HG03432 (cell line): ENCODE results near the gene POMGNT2.

Experiments
- ATAC-seq: cut with Tn5 transposase; IDR thresholded peaks from one replicate; pipeline ENCODE4 v1.9.1; 2021; ENCODE audit warnings: mild to moderate bottlenecking, moderate library complexity; ENCODE audit not compliant: unreplicated experiment

POMGNT2 gene

DNA sequence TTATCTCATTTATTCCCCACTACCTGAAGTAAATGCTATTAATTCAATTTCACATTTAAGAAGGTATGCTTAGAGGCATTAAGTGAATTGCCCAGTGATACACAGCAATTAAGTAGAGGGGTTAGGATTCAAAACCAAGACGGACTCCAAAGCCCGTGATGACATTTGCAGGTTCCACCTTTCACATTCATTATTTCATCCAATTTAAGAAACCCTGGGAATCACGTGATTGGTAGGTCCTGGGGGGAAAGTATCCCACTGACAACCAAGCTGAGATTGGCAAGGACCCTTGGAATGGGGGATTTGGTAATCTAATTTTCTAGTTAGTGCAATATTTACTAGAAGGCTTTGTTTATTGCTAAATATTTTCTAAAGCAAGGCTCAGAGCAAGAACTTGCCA lies 1.8 kb downstream of the POMGNT2 start:
- no peak for ATAC-seq

DNA sequence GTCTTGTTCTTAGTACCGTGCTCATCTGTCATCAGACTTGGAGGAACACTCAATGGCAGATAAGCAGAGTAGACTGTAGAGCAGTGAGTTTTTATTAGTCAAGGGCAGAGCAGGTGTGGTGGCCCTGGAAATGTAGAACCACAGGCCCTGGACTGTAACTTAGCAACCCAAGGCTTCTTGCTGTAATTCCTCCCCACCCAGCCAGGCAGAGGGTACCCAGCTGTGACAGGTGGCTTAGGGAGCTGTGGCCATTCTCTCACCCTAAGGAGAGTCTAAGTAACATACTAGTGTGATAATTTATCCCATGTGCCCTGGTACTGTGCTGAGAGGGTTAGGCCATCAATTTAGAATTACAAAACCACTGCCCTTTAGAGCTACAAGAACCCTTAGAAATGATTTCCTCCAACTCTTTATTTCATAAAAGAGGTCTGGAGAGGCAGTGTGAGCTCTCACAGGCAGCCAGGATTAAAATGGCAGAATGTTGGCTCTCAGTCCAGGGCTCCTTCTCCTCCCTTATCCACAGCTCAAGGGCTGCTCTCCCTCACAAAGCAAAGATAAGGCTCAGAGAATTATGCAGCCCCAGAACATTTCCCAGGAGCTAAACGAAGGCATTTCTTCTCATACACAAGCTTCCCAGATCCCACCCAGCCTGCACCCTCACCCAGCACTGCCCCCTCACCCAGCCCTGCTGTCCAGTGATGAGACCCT lies 3.0 kb downstream of the POMGNT2 start:
- no peak for ATAC-seq

GRCh38 chr3:43098761-43099160 lies 7.1 kb downstream of the POMGNT2 start:
- no peak for ATAC-seq

DNA sequence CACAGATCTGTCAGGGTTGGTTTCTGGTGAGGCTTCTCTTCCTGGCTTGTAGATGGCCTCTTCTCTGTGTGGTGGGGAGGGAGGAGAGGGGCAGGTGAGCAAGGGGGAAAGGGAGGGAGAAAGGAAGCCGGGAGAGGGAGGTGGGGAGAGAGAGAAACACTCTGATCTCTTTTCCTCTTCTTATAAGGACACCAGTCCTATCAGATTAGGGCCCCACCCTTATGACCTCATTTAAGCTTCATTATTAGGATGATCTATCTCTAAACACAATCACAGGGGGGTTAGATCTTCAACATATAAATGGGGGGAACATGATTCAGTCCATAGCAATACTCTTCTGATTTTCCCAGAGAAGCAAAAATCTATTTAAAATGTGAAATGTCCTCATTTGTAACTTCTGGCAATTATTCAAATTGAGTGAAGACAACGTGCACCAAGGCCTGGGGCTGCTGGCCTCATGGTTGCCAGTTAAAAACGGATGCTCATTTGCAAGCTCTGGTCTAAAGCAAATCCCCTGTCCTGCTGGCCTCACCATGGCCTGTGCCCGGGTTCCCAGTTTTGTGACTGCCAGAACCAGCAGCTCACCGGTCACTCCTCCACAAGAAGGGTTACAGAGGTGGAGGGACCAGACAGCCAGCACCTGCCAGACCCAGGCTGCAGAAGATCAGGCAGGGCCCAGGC lies 8.3 kb downstream of the POMGNT2 start:
- no peak for ATAC-seq

DNA sequence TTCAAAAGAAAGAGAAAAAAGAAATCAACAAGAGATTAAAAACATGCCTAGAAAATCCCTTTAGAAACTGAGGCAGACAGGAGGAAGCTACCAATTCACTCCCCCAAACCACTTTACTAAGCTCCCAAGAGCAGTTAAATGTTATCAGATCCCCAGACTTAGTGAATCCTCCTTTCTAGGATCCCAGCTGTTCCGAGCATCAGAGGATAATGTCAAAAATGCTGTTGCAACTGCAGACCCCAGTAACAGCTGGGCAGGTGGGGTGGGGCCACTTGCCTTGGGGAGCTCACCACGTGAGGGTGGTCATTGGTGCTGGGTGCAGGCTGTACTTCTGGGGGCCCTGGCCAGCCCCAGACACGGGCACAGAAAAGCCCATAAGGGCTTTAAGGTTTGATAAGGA lies 9.1 kb downstream of the POMGNT2 start:
- no peak for ATAC-seq

- no peak for ATAC-seq
These were observed 10.5 kb downstream of the POMGNT2 start for GRCh38 chr3:43095370-43095769.

- no peak for ATAC-seq
These were observed 11.0 kb downstream of the POMGNT2 start for GRCh38 chr3:43094851-43095250.

DNA sequence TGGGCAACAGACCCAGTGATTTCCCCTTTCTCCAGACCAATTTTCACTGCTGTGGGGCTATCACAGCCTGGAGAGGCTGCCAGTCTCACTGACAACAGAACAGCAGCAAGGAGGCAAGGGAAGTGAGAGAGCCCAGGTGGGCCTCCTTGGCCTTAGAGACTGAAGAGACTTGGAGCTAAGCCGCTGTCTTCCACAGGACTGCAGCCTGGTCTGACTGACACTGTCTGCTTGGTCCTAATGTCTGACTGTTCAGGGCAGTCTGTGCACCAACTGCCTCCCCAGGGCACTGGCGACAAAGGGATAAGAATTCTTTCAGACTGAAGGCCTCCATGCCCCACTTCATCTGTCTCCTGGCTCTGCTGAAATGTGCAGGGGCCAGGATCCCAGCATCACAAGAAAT lies 11.5 kb downstream of the POMGNT2 start:
- ATAC-seq, result no peak

- no peak for ATAC-seq
These were observed 11.9 kb downstream of the POMGNT2 start for GRCh38 chr3:43093974-43094373.

DNA sequence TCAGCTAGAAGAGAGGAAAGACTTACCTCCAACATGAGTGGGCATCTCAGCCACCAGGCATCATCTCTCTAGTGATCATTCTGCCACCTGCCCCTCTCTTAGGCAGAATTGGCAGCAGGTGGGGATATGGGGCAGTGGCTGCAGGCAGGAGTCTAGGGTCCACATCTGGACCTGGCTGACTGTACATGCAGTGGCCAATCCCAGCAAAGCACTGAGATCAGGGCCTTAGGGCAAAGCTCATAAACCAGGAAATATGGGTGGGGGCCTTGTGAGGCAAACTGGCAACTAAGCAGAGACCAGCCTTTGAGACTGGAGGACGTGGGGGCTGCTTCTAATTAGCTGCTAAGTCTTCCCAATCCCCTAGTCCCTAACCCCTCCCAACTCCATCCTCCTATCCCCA lies 12.9 kb downstream of the POMGNT2 start:
- no peak for ATAC-seq

DNA sequence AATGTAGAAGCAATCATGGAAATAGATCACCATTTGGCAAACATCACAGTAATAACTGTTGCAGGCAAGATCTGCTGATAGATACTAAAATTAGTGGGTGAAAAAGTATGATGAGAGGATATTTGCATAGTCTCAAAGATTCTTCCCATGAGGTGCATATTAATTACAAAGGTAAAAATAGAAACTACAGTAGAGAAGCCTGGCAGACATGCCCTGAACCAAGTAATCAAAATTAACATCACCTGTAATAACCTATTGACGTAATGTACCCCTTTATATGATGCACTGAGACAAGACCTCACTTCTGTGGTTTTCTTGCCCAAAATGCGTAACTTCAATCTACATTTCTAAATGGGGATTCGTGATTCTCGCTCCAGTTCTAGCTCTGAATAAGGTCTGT lies 14.4 kb downstream of the POMGNT2 start:
- no peak for ATAC-seq

DNA sequence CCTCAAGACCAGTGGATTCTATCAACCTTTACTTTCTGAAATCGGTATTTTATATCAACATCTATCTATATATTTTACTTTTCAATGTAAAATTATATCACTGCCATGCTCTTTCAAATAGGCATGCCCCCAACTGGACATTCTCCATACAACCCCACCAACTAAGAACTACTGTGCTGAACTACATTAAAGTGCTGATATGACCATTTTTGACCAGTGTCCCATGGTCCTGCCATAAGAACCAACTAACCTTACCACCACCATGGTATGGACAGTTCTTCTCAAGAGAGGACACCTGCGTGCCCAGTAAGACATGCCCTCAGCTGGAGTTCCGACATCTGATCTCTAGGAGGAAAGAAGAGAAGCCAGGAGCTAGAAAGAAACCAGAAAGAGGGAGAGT lies 15.6 kb downstream of the POMGNT2 start:
- ATAC-seq, result no peak

- no peak for ATAC-seq
These were observed 16.8 kb downstream of the POMGNT2 start for GRCh38 chr3:43089081-43089480.

DNA sequence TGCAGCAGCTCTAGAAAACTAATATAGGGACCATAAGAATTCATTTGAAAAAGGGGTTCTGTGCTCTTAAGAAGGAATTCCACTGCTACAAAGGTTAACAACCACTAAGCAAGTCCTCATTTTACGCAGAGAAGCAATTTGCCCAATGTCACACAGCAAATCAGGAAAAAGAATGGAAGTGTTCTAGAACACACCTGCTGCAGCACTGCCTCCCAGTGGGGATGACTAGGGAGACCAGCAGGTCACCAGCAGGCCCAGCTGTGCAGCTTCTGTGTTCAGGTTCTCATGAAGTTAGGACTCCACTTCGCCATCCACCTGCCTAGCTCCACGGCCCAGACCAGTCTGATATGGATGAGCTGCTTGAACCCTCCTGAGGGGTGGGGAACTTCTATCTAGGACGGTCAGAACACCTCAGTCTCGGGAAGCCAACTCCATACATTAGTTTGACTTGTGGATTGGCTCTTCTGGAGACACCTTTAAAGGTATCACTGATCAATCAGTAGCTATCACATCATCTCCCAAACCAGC lies 18.6 kb downstream of the POMGNT2 start:
- no peak for ATAC-seq

DNA sequence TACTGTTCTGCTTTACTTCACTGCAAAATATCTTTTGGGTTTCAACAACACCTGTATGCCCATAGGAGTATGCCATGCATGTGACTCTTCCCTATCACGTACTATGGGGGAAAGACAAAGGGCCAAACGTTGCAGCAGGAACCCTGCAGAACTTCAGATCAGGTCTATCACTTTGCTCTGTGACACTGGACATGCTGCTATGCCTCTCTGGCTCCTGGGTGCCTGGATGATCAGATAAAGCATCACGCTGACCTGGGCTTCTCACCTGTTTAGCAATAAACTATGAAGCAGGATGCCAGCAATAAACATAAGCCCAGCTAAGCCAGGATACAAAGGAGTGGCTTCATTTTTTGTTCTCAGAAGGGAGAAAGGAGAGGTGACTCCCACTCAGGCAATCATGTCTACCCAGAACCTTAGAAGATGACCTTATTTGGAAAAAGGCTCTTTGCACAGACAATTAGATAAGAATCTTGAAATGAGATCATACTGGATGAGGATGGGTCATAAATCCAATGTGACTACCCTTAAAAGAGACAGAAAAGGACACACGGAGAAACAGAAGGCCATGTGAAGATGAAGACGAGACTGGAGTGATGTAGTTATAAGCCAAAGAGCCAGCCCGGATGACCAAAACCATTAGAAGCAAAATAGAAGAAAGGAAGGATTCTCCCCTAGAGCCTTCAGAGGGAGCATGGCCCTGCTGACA lies 19.3 kb downstream of the POMGNT2 start:
- ATAC-seq, result no peak

DNA sequence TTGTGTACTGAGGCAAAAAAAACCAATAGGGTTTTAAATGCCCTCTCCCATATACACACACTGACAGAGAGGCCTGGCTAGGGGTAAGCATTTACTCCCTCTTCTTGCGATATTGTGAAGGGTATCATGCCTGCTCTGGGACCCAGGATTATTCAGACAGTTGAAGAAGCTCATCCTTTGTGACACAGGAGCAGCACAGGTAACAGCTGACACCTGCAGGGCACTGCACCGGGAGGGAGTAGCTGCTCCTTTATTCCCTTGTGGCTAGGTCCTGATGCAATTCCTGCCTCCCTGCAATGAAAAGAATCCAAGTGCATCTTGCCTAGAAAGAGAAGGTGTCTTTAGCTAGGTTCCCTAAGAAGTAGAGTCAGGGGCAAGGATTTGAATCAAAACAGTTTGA lies 23.4 kb downstream of the POMGNT2 start:
- no peak for ATAC-seq

DNA sequence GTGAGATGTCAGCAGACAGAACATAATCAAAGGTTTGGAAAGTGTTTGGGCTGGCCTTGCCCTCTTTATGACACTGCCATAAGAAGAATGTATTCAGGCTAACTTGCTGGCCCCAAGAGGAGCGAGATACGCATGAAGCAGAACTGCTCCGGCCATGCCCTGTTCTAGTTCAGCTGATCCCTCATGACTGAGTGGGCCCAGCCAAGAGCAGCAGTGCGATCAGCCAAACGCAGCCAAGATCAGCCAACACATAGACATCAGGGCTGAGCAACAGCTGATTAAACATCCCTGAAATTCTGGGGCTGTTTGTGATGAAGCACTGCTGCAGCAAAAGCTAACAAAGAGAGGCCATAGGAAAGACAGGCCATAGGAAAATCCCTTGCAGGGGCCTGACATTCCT lies 24.1 kb downstream of the POMGNT2 start:
- no peak for ATAC-seq

GRCh38 chr3:43080726-43081568 lies 24.9 kb downstream of the POMGNT2 start:
- no peak for ATAC-seq

DNA sequence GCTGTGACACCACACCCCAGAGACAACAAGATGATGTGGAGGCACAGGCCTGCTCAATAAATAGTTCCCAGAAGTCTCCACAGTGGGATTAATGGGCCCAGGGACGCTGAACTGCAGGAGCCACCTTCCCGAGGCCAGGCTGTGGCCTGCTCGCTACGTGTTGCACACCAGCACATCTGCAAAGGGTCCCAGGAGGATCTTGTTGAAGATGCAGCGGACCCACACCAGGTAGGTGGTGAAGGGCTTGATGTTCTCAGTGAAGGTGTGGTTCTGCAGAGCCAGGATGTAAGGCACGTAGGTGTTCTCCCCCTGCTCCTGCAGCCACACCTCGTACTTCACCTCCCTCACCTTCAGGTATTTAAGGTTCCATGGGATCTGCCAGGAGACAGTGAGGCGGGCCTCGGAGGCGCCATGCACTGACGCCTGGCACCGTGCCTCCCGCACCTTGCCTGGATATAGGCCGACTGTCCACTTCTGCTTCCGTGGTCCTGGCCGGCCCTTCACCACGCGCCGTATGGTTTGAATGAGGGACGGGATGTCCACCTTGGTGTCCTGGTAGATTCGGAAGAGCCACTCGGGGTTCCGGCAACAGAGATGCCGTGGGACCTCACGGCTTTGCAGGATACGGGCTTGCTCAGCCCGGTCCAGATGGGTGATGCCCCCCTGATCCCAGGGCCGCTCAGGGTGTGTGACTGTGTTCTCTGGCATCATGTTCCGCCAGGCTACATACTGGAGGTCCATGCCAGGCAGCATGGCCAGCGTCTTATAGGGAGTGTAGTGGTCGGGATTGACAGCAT lies 26.1 kb downstream of the POMGNT2 start:
- no peak for ATAC-seq

- no peak for ATAC-seq
These were observed 28.2 kb downstream of the POMGNT2 start for GRCh38 chr3:43077707-43078106.
